Measurements from ENCODE around the gene TRIM47. TPM values are rescaled to one million over a fixed set of nuclear protein-coding genes. Genes with fewer than 3 reads are reported as not detected.
A peak's percentile ranks its signal among the peaks of the same experiment; 100 is the strongest.

Gene TRIM47
- total and polyA plus RNA-seq, 2 of the 13 experiments (the other 11 are each of a cell fraction or from before 2014, with no cell fraction given), result 33.5 to 82.0 TPM

GRCh38 chr17:75861927-75862317 lies 16.5 kb downstream of the TRIM47 start (continued):
- TF ChIP-seq ZNF543 (CRISPR knock-in tag; IDR thresholded peaks at IDR 0.05), result no peak
- no peak for TF ChIP-seq PRDM4 (CRISPR knock-in tag; IDR thresholded peaks at IDR 0.05; ENCODE audit: borderline replicate concordance)
- 0 out of 2 replicates have a peak, but pooled peaks have one; percentile 21 for TF ChIP-seq ZFP41 (CRISPR knock-in tag; IDR thresholded peaks at IDR 0.05; ENCODE audit: borderline replicate concordance)
- TF ChIP-seq ATRX (CRISPR knock-in tag; IDR thresholded peaks at IDR 0.05; ENCODE audit: borderline replicate concordance), result no peak
- no peak for TF ChIP-seq ETV6 (CRISPR knock-in tag; conservative IDR thresholded peaks at IDR 0.05)
- TF ChIP-seq FOXA1 (IDR thresholded peaks at IDR 0.05), result no peak
- TF ChIP-seq FOXA1 (CRISPR knock-in tag; IDR thresholded peaks at IDR 0.05), result peak; percentile 73
- 0 out of 2 replicates have a peak, but pooled peaks have one; percentile 14 for TF ChIP-seq MYPOP (CRISPR knock-in tag; IDR thresholded peaks at IDR 0.05)
- TF ChIP-seq ZZZ3 (CRISPR knock-in tag; IDR thresholded peaks at IDR 0.05; ENCODE audit: borderline replicate concordance), result no peak
- TF ChIP-seq ZMYM3 (CRISPR knock-in tag; IDR thresholded peaks at IDR 0.05), result no peak
- TF ChIP-seq CEBPB (IDR thresholded peaks at IDR 0.05; ENCODE audit: borderline replicate concordance, low read depth, low read length), result peak; percentile 77; the same call in 1 of the 2 replicates
- peak; percentile 2; the same call in 1 of the 2 replicates for TF ChIP-seq CTCF (CRISPR knock-in tag; IDR thresholded peaks at IDR 0.05)
- no peak for TF ChIP-seq ZNF572 (CRISPR knock-in tag; IDR thresholded peaks at IDR 0.05)
- TF ChIP-seq ZNF232 (CRISPR knock-in tag; IDR thresholded peaks at IDR 0.05; ENCODE audit: borderline replicate concordance), result 0 out of 2 replicates have a peak, but pooled peaks have one; percentile 9
- TF ChIP-seq ZNF891 (CRISPR knock-in tag; IDR thresholded peaks at IDR 0.05), result 0 out of 2 replicates have a peak, but pooled peaks have one; percentile 21
- peak; percentile 83 for TF ChIP-seq CEBPG (CRISPR knock-in tag; IDR thresholded peaks at IDR 0.05)
- no peak for TF ChIP-seq FOXJ3 (CRISPR knock-in tag; IDR thresholded peaks at IDR 0.05; ENCODE audit: borderline replicate concordance)
- 0 out of 2 replicates have a peak, but pooled peaks have one; percentile 4 for TF ChIP-seq KDM2A (CRISPR knock-in tag; IDR thresholded peaks at IDR 0.05; ENCODE audit: borderline replicate concordance, low read depth)
- no peak for TF ChIP-seq FOXP1 (IDR thresholded peaks at IDR 0.05)
- peak; percentile 28; the same call in 1 of the 2 replicates for TF ChIP-seq FOXP1 (CRISPR knock-in tag; IDR thresholded peaks at IDR 0.05)

Data from HepG2 (cell line).